ENCODE measurements around the gene LAIR1.

LAIR1 gene

DNA sequence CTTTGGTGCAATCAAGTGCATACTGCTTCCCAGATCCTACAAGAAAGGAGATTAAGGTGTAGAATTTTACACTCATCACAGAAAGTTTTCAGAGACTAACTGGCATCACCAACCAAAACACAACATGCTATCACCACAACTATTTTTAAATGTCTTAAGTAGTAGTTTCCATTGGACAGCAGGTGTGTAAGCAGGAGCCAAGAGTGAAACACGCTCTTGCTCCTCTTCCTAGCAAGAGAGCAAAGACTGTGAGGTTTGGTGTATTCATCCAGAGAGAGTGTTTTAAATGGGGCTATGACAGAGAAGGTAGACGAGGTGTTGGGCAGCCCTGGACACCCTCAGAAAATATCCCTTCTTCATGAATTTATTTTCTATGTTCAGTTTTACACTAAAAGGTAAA is 13.3 kb downstream of the LAIR1 start:
- H3K27ac ChIP-seq = no peak overlapping the region
- TF ChIP-seq, protein P1, sequence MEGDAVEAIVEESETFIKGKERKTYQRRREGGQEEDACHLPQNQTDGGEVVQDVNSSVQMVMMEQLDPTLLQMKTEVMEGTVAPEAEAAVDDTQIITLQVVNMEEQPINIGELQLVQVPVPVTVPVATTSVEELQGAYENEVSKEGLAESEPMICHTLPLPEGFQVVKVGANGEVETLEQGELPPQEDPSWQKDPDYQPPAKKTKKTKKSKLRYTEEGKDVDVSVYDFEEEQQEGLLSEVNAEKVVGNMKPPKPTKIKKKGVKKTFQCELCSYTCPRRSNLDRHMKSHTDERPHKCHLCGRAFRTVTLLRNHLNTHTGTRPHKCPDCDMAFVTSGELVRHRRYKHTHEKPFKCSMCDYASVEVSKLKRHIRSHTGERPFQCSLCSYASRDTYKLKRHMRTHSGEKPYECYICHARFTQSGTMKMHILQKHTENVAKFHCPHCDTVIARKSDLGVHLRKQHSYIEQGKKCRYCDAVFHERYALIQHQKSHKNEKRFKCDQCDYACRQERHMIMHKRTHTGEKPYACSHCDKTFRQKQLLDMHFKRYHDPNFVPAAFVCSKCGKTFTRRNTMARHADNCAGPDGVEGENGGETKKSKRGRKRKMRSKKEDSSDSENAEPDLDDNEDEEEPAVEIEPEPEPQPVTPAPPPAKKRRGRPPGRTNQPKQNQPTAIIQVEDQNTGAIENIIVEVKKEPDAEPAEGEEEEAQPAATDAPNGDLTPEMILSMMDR (conservative IDR thresholded peaks at IDR 0.05) = no peak

DNA sequence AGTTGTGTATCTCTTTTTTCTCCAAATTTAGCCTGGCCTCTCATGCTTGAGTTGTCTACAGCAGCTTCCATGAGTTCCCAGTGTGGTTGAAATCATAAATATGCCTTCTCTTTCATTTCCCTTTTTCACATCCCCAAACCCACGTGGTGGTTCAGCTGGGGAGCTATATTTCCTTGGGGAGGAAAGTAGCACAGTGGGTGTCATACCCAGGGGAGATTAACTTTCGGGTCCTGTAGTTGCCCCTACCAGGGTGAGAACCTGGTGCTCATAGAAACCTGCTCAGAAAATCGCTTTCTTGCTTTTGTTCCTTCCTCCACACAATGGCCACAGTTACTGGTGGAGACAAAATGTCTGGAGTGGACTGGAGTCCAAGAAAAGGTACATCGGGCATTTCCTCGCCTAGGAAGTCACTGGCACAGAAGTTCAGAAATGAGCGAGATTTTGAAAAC is 18.8 kb downstream of the LAIR1 start:
- H3K27ac ChIP-seq = no peak overlapping the region
- TF ChIP-seq, protein P1 (conservative IDR thresholded peaks at IDR 0.05) = no peak

DNA sequence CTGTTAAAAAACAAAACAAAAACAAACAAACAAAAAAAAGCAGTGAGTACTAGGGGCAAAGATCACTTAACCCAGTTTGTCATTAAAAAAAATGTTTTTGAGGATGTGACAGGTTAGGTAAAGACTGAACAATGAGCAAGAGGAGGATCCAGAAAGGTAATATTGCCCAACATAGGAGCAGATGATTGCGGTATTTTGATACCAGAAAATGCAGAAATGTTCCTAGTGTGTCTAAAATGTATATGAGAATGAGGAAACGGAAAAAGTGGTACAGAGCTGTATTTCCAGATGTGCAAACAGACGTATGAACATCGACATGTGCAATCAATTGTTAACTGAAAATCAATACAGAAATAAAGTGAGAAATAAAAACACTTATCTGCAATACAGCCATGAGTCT is 20.9 kb downstream of the LAIR1 start:
- TF ChIP-seq, protein P1 (conservative IDR thresholded peaks at IDR 0.05) = no peak
- H3K27ac ChIP-seq = no peak overlapping the region

DNA sequence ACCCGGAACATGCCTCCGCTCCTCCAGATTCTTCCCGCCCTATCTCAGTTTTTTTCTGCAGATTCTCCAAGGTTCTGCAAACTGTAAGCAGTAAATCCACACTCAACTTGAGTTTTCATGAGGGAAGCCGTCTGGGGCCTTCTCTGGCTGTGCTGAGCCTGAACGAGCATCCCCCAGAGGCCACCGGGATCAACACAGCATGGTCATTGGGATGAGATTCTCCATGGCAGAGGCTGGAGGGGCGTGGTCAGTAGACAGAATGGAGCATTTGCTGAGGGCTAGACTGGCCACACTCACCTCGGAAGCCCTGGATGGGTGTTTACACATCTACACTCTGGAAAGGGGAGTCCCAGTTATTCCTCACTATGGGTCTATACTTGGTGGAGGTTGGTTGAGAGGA is 23.4 kb downstream of the LAIR1 start:
- H3K27ac ChIP-seq = no peak overlapping the region
- TF ChIP-seq, protein P1 (conservative IDR thresholded peaks at IDR 0.05) = no peak

DNA sequence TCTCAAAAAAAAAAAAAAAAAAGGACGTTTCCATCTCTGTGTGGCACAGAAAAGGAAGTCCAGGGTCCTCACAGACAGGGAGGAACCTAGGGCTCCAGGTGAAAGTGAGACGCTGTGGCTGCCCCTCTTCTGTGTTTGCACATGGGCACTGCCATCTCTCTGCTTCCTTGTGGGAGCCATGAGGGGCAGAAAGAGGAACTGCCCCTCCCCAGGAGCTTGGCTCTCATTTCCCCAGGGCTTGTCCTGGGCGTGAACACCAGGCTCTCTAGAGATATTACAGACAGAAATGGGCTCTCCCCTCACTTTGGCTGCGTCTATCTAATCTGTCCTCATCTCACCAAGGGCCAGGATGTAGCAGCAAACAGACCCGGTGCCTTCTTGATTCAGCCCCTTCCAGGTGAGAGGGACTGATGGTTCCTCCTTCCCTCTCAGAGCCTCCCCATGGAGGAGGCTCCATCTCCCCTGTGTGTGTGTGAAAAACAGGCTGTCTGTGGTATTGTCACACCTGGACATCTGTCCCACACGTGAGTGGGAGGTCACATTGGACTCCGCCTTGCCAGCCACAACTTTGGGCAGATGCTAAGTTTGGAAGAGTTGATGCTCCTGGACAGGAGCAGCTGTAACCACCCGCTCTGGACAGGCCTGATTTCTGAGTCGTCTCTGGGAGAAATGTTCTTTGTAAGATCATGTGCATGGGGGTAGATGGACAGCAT is 24.9 kb downstream of the LAIR1 start:
- H3K27ac ChIP-seq = no peak overlapping the region
- TF ChIP-seq, protein P1 (conservative IDR thresholded peaks at IDR 0.05) = no peak

DNA sequence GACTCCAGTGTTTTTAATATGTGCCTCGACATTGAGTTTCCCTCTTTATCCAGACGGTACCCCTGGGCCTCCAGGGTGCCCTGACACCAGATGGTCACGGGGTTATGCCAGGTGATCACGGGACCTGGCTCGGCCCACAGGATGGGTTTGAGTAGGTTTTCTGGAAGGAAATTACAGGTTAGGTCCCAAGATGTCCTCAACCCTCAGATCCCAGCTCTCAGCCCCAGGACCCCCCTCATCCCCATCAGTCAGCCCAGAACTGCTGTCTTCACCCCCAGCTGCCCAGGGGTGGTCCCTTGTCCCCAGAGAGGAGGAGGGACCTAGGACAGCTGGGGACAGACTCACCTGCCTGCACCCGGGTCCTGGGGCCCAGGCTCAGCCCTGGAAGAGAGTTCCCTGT is 26.2 kb downstream of the LAIR1 start:
- TF ChIP-seq, protein P1 (conservative IDR thresholded peaks at IDR 0.05) = no peak
- no peak overlapping the region for H3K27ac ChIP-seq

DNA sequence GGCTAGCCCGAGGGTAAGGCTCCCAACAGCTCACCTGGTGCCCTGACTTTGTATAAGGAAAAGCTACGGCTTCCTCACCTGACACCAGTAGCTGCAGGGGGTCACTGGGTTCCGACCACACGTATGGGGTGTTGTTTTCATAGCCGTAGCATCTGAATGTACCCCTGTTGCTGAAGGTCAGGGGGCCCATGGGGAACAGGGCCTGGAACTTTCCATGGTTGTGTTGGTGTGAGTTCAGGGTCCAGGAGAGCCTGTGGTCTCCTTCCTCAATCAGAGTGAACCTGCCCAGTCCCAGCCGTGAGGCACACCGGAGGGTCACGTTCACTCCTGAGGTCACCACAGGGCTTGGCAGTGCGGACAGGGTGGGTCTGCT is 26.9 kb downstream of the LAIR1 start:
- TF ChIP-seq, protein P1 (conservative IDR thresholded peaks at IDR 0.05) = no peak

More for the DNA sequence above, 26.9 kb downstream of the LAIR1 start:
- H3K27ac ChIP-seq = no peak overlapping the region

Measured in VCaP (cell line).